AG04450 (cell line): ENCODE measurements around the gene IQSEC3. TPM values are rescaled to one million over a fixed set of nuclear protein-coding genes. Genes with fewer than 3 reads are reported as not detected.

Experiments
- CTCF ChIA-PET: fragments of 300-600, 350-600 bp; formaldehyde crosslinking; extraction: SDS; loops from one replicate; lab custom pipeline; 2022; ENCODE audit warnings: antibody characterized with exemption, inconsistent platforms; lab: Charles Lee
- POLR2A ChIA-PET: fragments of 350-600 bp; formaldehyde crosslinking; extraction: SDS; loops from one replicate; lab custom pipeline; 2021; ENCODE audit warnings: antibody characterized with exemption, inconsistent platforms; lab: Yijun Ruan, JAX
- DNase-seq: peaks from one replicate; pipeline ENCODE4 v3.0.0-alpha.2; 2011; ENCODE audit warnings: low read depth, low spot score
- H3K27ac ChIP-seq: one replicate; pipeline ENCODE4 v1.5.1; 2012; ENCODE audit warnings: low read depth, low read length, control low read depth
- H3K27me3 ChIP-seq: one replicate; pipeline ENCODE4 v1.6.0; 2012; ENCODE audit warnings: low read length; ENCODE audit not compliant: control insufficient read depth, insufficient read depth
- H3K4me3 ChIP-seq: 2 replicates; pipeline ENCODE4 v1.5.1; 2011; ENCODE audit warnings: mild to moderate bottlenecking, low read depth, low read length, control low read depth
- H3K9me3 ChIP-seq: 2 replicates; pipeline ENCODE4 v1.5.1; 2012; ENCODE audit warnings: low read length; ENCODE audit not compliant: control insufficient read depth, insufficient read depth
- polyA plus RNA-seq: library from polyadenylated mRNA; depleted of rRNA; stranded (reverse); fragments of >200 nt; gene quantifications from 2 replicates; pipeline ENCODE4 v1.2.3, GENCODE V29; 2011
- TF ChIP-seq, protein P1 (sequence below): IDR thresholded peaks from 2 replicates; pipeline ENCODE4 v1.5.1; 2011; ENCODE audit warnings: low read depth, low read length, control low read depth, inconsistent platforms

Gene IQSEC3
- polyA plus RNA-seq, 1 experiment: 0.47 TPM

DNA sequence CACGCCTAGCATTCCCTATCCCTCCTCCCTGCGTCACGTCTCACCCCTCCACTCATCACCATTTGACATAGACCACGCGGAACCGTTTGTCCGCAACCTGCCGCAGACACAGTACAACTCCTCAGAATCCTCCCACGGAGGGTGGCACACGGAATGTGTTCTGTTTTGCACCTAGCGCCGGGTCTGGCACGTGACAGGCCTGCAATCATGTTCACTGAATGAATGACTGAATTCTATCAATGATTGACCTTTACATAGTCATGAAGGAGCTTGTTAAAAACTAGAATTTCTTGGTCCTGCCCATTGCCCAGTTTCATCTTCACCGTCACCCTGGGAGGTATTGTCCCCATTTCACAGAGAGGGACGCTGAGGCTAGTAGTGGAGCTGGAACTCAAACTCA, 142.7 kb downstream of the IQSEC3 start:
- ChIA-PET CTCF (no interaction called here), POLR2A (interaction anchor here (0.7 kb wide), 1 partner anchor 11 kb away, joined by 3 read pairs; no protein-coding TSS in a partner anchor)
- Histone ChIP-seq H3K27ac (no peak overlapping the region), H3K9me3 (no peaks in the 10 kb centered on the region; the same call in 1 of the 2 replicates), H3K27me3 (peaks cover 74% of the 10 kb centered on the region), H3K4me3 (no peak overlapping the region)
- DNase-seq: no peak
- TF ChIP-seq, protein P1, sequence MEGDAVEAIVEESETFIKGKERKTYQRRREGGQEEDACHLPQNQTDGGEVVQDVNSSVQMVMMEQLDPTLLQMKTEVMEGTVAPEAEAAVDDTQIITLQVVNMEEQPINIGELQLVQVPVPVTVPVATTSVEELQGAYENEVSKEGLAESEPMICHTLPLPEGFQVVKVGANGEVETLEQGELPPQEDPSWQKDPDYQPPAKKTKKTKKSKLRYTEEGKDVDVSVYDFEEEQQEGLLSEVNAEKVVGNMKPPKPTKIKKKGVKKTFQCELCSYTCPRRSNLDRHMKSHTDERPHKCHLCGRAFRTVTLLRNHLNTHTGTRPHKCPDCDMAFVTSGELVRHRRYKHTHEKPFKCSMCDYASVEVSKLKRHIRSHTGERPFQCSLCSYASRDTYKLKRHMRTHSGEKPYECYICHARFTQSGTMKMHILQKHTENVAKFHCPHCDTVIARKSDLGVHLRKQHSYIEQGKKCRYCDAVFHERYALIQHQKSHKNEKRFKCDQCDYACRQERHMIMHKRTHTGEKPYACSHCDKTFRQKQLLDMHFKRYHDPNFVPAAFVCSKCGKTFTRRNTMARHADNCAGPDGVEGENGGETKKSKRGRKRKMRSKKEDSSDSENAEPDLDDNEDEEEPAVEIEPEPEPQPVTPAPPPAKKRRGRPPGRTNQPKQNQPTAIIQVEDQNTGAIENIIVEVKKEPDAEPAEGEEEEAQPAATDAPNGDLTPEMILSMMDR: no peak

DNA sequence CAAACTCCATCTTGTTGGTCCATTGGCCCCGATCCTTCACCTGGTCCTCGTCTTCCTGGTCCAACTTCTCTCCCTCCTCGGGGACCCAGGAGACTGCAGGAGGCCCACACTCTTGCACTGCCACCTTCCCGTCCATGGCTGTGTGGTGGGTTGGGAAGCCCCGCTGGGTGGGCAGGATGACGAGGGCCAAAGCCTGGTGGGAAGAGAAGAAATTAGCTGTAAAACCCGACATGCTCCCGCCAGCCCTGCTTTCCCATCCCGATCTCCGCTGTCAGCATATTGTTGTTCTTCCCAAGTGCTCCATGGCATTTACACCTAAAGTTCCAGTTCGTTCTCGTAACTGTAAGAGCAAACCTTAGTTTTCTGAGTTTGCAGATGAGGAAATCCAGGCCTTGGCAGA, 143.3 kb downstream of the IQSEC3 start:
- ChIA-PET CTCF (no interaction called here), POLR2A (interaction anchor here (0.7 kb wide), 1 partner anchor 12 kb away, joined by 3 read pairs; no protein-coding TSS in a partner anchor)
- TF ChIP-seq, protein P1: no peak
- H3K27me3 ChIP-seq: peaks cover 70% of the 10 kb centered on the region
- no peak overlapping the region for H3K4me3 ChIP-seq
- no peak for DNase-seq
- no peak overlapping the region for H3K27ac ChIP-seq
- no peaks in the 10 kb centered on the region for H3K9me3 ChIP-seq

DNA sequence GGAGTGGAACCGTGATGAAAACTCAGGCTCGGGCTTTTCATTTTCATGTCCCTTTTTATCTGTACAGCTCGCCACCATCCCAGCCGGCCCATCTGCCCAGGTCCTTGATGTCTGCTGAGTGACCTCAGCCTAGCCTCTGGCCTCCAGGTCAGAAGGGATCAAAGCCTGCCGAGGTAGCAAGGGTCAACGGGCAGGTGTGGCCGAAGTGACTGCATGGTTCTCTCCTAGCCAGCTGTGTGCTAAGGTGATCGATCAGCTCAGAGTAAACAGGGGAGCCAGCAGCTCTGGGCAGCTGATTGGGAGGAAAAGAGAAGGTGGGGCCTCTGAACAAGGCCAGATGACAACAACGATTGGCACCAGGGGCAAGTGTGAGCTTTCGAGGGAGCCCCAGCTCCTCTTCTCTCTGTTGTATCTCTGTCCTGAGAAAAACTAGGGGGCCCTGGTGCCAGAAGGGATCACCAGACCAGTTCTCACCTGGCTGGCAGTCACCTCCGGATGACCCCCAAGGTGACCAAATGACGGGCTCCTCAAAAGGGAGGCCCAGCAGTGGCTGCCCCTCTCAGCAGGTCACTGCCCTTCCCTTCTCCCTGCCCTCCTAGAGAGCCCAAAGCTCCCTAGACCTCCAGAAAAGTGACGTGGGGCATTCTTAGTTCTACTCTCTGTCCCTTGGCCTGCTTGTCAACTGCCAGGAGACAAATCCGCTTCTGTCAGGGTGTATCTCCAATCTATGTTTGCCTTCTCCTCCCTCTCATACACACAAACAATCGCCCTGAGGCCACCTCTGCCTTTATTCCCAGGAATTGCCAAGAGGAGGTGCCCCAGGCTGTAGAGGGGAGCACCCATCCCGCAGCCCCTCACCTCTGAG, 143.9 kb downstream of the IQSEC3 start:
- no peak overlapping the region for H3K27ac ChIP-seq
- no peak overlapping the region for H3K4me3 ChIP-seq
- DNase-seq: no peak
- TF ChIP-seq, protein P1: no peak
- POLR2A ChIA-PET: no interaction called here
- H3K27me3 ChIP-seq: peaks cover 67% of the 10 kb centered on the region
- H3K9me3 ChIP-seq: no peaks in the 10 kb centered on the region
- CTCF ChIA-PET: no interaction called here

DNA sequence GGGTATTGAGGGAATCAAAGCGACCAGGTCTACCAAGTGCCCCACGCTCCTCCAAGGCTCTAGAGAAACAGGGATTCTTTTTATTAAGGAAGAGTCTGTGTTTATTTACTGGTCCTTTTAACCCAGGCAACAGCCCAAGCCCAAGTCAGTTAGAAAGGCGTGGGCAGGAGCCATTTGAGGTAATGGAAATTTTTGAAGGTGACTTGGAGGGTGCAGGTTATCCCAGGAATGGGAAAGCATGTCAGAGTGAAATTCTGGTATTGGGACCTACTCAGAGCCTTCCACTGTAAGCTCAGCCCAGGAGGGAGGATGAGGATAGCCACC, 144.5 kb downstream of the IQSEC3 start:
- TF ChIP-seq, protein P1: no peak
- DNase-seq: no peak
- CTCF ChIA-PET: no interaction called here
- Histone ChIP-seq H3K9me3 (no peaks in the 10 kb centered on the region), H3K27me3 (peaks cover 66% of the 10 kb centered on the region), H3K4me3 (no peak overlapping the region), H3K27ac (no peak overlapping the region)
- POLR2A ChIA-PET: no interaction called here

DNA sequence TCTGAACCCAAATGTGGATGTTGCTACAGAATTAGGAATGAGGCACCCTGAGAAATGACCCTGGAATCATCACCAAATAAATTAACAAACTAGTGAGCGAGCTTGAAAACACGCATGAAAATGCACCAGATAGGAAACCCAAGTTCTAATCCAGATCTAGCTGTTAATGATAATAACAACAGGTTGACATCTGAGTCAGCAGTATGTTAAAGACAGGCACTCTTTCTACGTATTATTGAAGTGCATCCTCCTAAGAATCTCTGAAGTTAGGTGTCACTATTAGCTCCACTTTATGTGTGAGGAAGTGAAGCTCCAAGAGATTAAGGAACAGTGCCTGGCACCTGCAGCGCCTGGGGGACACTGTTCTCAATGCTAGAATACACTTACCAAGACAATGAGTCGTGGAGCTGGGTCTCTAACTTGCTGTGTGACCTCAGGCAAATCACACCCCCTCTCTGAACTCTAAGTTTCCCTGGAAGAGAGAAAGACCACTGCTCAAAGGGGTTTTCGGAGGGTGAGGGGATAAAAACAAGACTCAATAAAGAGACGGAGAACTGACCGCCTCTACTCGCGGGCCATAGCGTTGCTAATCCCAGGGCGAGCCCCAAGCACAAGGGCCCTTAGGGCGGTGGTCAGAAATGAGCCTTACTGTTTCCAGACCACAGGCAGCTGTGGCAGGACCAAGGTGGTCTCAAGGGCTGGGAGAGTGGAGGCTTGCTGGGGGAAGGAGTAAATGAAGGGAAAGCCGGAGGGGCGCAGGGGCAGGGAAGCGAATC, 145.3 kb downstream of the IQSEC3 start:
- POLR2A ChIA-PET: no interaction called here
- Histone ChIP-seq H3K27me3 (peaks cover 64% of the 10 kb centered on the region), H3K9me3 (no peaks in the 10 kb centered on the region), H3K27ac (no peak overlapping the region), H3K4me3 (no peak overlapping the region)
- DNase-seq: no peak
- CTCF ChIA-PET: no interaction called here
- TF ChIP-seq, protein P1: no peak
